HS-5 (cell line): ENCODE results near the gene ATP6V1C2.
"Not testable (repeated sequence)": the region's sequence is repeated elsewhere in the genome, so short reads cannot be mapped to it uniquely, and the experiment has no call there.

Experiments
- DNase-seq: peaks from one replicate; pipeline ENCODE4 v3.0.0-alpha.2; 2012; ENCODE audit warnings: low read depth

The ATP6V1C2 gene

GRCh38 chr2:10786240-10786982 is 65.0 kb downstream of the ATP6V1C2 start:
- DNase-seq = no peak

GRCh38 chr2:10787176-10787968 is 65.9 kb downstream of the ATP6V1C2 start:
- DNase-seq = no peak

GRCh38 chr2:10788855-10789254 is 67.4 kb downstream of the ATP6V1C2 start:
- no peak for DNase-seq

DNA sequence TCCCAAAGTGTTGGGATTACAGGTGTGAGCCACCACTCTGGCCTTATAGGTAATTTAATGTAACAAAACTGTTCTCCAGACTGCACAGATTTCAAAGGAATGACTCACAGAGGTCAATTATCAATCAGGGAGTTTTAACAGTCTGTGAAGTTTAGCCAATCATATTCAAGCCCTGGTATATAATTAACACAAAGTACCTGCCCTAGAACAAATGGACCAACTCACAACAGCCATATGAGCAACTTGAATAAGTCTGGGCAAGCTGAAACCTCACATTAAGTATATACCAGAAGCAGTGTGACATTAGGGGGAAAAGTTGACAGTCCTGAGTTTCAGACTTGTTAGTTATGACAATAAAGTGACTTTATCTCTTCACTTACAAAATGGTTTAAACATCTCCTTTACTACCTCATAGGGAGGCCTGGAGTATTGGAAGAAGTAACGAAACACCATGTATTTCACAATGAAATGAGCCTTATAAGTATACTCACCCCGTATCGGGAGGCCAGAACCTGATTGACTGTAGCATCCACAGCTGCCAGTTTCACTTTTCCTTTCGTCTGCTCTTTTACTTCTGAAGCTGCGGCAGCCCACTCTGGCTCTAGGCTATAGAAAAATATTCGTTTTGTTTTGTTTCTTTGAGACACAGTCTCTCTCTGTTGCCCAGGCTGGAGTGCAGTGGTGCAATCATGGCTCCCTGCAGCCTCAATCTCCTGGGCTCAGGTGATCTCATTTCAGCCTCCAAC is 69.0 kb downstream of the ATP6V1C2 start:
- DNase-seq = no peak

GRCh38 chr2:10792001-10792634 is 70.7 kb downstream of the ATP6V1C2 start:
- DNase-seq = no peak

DNA sequence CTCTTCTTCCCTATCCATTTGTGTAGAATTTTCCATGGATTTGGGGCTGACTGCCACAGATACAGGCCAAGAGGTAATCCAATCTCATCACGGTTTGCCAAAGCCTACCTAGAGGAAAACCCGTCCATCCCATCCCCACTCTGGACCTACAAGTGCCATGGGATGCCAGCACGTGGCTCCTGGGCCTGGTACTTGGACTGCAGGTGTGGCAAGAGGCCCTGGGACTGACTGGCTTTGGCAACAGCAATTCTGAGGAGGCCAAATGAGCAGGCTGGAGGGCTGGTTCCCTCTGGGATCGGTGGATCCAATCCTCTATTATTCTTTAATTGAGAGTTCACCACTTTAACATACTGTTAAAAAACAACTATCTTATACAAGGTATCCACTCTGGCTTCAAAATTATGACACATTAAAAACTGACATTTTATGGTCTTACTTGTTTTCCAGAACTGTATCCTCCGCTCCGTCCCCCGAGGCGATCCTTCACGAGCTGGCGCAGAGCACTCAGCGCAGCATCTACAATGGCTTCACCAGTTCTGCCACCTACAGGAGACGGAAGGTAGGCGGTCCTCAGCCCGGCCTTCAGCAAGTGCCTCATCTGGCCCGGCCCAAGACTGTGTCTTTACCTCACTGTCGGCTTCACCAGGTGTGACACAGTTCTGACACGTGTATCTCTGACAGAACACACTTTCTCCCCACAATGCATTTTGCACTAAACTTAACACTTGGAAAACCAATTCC is 71.4 kb downstream of the ATP6V1C2 start:
- DNase-seq = no peak

DNA sequence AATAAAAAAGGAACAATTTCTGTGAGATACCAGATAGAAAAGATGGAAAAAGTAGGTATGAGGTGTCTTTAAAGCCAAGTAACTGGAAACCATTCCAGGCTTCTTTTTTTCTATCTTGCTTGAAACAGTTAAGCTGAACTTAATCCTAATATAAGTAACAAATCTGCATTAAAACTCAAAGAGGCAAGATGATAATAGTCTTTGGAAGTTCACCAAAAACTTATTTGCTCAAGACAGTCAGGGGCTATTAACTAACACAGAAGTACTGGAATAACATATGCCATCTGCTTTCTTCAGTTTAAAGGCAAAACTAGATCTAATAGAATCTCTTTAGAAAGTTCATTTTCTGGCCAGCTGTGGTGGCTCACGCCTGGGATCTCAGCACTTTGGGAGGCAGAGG is 72.4 kb downstream of the ATP6V1C2 start:
- no peak for DNase-seq

GRCh38 chr2:10794876-10795275 is 73.4 kb downstream of the ATP6V1C2 start:
- DNase-seq = no peak

DNA sequence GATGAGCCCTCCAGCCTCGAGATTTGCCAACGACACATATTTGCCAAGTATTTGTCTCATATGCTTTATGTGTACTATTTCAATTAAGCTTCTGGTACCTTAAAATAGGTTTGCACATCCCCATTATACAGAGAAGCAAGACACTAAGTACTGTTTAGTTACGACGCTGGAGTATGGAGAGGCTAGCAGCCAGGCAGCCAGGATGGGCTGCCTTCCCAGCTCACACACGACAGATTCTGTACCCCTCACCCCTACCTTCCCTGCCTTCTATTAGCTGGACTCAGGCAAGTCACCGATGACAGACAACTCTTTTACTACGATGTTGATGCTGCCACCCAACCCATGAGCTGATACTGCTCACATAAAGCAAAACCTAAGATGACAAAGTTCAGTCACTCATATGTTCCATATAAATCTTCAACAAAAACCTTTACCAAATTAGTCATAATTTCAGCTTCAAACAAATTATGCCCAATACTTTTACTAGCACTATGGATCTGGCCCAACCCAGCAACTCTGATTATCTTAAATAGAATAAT is 74.1 kb downstream of the ATP6V1C2 start:
- DNase-seq = no peak

- DNase-seq = no peak
Measured at GRCh38 chr2:10796703-10797102, 75.3 kb downstream of the ATP6V1C2 start.

- DNase-seq = no peak
Measured at GRCh38 chr2:10798783-10799182, 77.4 kb downstream of the ATP6V1C2 start.

DNA sequence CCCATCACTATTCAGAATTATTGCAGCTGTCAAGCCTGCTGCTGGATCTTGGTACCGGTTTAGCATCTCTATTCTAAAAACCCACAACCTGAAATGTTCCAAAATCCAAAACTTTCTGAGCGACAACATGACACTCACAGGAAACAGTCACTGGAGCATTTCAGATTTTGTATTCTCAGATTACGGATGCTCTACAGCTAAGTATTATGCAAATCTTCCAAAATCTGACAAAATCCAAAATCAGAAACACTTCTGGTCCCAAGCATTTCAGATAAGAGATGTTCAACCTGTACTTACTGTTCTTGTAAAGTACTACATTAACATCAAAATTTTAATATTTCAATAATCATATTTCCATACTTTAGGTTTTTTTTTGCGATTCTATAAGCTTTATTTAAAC is 78.7 kb downstream of the ATP6V1C2 start:
- DNase-seq = no peak

GRCh38 chr2:10802657-10803056 is 81.2 kb downstream of the ATP6V1C2 start:
- no peak for DNase-seq

- not testable (repeated sequence) for DNase-seq
Measured at GRCh38 chr2:10805990-10806389, 84.6 kb downstream of the ATP6V1C2 start.

DNA sequence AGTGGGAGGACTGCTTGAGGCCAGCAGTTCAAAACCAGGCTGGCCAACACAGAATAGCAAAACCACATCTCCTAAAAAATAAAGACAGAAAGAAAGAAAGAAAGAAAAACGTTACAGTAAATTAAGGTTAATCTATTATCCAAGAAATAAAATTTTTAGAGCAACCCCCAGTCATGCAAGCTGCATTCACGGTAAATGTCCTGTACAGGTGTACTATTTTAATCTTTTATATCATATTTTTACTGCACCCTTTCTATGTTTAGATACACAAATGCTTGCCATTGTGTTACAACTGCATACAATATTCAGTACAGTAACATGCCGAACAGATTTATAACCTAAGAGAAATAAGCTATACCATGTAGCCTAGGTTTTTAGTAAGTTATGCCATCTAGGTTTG is 85.1 kb downstream of the ATP6V1C2 start:
- DNase-seq = no peak

- no peak for DNase-seq
Measured at GRCh38 chr2:10810202-10811161, 89.1 kb downstream of the ATP6V1C2 start.

DNA sequence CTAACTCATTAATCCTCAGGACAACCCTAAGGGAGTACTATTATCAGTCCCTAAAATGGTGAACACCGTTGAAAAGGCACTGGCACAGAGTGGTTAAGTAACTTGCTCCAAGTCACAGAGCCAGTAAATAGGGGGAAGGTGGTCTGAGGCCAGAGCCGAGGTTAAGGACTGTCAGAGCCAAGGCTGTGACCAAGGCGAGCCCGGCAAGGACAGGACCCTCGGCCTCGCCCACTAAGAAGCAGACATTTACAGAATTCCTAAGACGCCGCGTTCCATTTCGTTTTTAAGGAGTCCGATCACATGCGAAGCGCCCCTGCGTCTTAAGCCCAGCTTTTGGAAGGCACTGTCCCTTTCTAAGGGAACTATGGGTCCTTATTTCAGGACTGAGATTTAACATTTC is 90.1 kb downstream of the ATP6V1C2 start:
- no peak for DNase-seq

DNA sequence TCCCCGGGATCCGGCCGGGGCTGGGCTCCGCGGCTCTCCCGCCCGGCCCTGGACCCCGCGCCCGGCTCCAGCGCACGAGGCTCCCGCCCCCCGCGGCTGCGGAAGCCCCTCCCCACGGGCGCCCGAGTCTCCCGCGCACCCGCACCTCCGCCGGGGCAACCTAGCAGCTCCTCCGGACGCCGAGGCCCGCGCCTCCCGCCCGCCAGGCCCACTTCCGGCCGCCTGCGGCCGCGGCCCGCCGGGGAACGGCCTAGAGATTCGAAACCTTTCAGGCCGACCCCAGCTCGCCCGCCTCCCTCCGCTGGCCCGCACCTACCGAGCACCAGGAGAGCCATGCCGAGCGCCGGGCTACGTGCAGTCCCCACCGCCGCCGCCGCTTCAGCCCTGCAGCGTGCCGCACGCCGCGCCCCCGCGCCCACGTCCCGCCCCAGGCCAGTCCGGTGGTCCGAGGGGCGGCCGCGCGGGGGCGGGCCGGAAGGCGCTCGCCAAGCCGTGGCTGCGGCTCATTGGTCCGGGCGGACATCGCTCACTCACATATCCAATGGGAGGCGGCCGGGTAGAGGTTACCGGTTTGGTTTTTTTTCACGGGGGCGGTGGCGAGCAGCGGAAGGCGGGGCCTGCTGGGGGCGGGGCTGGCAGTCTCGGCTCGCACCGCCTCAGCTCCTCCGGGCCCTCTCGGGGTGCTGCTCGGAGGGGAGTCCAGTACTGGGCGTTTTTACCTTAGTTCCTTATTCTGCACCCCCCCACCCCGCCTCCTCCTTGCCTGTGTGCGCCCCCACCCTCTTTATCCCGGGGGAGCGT is 91.1 kb downstream of the ATP6V1C2 start, which contains the start of gene PDIA6:
Gene PDIA6 (minus strand): TSS at position 424 of the 801 bp plus-strand sequence. CDS start 89 bp downstream, at position 335.
- peak; percentile 69 for DNase-seq
